ENCODE measurements around the gene C17orf100. TPM values are rescaled to one million over a fixed set of nuclear protein-coding genes. Genes with fewer than 3 reads are reported as not detected.
"Not testable (repeated sequence)": the region's sequence is repeated elsewhere in the genome, so short reads cannot be mapped to it uniquely, and the experiment has no call there.

The C17orf100 gene
- total RNA-seq, 1 donor from 2014 or later: 3.2 TPM

DNA sequence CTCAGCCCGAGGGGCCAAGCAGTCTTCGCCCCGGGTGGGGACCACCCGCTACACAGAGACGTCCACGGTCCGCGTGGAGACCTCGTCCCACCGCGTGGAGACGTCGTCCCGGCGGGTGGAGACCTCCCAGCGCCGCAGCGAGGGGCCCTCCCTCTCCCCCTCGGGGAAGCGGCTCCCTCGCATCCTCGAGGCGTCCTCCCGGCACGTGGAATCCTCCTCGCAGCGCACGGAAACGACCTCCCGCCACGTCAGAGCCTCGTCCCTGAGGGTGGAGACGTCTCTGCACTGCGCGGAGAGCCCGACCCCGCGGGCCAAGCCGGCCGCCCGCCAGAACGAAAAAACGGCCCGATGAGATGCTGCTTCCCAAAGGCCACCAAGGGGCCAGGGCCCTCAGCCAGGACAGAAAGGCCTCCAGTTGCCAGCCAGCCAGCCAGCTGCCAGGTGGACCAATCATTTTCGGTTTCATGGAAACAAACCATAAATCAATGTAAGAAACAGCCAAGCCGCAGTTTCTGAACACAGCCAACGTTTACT is 424 bp downstream of the C17orf100 start:
- Mint-ChIP-seq H3K9me3 (ENCODE audit: unreplicated experiment) (peaks cover 4% of the 10 kb centered on the region), H3K4me1 (ENCODE audit: unreplicated experiment) (peaks cover 39% of the 10 kb centered on the region), H3K27ac (ENCODE audit: unreplicated experiment) (no peak overlapping the region), H3K36me3 (ENCODE audit: unreplicated experiment) (peaks cover 12% of the 10 kb centered on the region), H3K27me3 (ENCODE audit: unreplicated experiment) (peaks cover 27% of the 10 kb centered on the region), H3K4me3 (ENCODE audit: unreplicated experiment) (peak overlapping the region; percentile 99)
- no peak for DNase-seq (ENCODE audit: extremely low spot score, unreplicated experiment)
- TF ChIP-seq, protein P1, sequence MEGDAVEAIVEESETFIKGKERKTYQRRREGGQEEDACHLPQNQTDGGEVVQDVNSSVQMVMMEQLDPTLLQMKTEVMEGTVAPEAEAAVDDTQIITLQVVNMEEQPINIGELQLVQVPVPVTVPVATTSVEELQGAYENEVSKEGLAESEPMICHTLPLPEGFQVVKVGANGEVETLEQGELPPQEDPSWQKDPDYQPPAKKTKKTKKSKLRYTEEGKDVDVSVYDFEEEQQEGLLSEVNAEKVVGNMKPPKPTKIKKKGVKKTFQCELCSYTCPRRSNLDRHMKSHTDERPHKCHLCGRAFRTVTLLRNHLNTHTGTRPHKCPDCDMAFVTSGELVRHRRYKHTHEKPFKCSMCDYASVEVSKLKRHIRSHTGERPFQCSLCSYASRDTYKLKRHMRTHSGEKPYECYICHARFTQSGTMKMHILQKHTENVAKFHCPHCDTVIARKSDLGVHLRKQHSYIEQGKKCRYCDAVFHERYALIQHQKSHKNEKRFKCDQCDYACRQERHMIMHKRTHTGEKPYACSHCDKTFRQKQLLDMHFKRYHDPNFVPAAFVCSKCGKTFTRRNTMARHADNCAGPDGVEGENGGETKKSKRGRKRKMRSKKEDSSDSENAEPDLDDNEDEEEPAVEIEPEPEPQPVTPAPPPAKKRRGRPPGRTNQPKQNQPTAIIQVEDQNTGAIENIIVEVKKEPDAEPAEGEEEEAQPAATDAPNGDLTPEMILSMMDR (IDR thresholded peaks at IDR 0.05): no peak

DNA sequence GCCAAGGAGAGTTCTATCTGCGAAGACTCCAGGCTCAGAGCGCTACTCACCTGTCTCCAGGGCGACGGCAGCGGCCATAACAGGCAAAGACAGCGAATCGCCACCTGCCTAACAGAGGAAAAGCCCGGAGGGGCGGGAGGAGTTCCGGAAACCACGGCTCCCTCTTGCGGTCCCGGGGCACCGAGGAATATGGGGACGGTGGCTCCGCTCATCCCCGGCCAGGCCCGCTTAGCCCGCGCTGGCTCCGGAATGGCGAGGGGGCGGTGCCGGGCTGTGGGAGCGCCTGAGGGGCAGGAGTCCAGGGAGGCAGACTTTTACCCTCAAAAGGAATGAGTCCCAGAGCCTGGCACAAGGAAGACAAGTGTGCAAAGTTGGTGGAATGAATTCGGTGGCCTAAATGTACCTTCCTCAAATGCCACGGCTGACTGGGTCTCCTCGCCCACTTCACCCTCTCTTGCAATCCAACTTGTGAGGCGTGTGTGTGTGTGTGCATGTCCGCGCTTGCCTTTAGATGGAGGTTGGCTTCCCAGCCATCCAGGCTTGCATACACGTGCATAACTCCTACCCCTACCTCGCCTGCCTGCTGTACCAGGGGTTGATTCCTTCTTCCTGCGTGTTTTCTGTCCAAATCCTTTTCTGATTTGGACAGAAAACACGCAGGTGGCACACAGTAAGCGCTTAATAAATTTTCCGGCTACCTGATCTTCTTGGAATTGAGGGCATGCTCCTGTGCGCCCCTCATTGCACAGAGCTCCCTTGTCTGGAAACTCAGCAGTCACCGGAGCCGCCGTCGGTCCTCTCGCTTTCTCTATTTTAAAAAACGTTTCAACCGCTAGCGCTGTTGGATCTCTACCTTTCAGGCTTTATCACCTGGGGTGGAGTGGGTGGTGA is 3.5 kb downstream of the C17orf100 start:
- H3K4me3 Mint-ChIP-seq (ENCODE audit: unreplicated experiment): peak overlapping the region; percentile 57
- TF ChIP-seq, protein P1 (IDR thresholded peaks at IDR 0.05): no peak
- H3K36me3 Mint-ChIP-seq (ENCODE audit: unreplicated experiment): peaks cover 8% of the 10 kb centered on the region
- peaks cover 4% of the 10 kb centered on the region for H3K9me3 Mint-ChIP-seq (ENCODE audit: unreplicated experiment)
- H3K4me1 Mint-ChIP-seq (ENCODE audit: unreplicated experiment): peaks cover 38% of the 10 kb centered on the region
- peaks cover 45% of the 10 kb centered on the region for H3K27me3 Mint-ChIP-seq (ENCODE audit: unreplicated experiment)
- H3K27ac Mint-ChIP-seq (ENCODE audit: unreplicated experiment): no peak overlapping the region
- DNase-seq (ENCODE audit: extremely low spot score, unreplicated experiment): peak; percentile 73

DNA sequence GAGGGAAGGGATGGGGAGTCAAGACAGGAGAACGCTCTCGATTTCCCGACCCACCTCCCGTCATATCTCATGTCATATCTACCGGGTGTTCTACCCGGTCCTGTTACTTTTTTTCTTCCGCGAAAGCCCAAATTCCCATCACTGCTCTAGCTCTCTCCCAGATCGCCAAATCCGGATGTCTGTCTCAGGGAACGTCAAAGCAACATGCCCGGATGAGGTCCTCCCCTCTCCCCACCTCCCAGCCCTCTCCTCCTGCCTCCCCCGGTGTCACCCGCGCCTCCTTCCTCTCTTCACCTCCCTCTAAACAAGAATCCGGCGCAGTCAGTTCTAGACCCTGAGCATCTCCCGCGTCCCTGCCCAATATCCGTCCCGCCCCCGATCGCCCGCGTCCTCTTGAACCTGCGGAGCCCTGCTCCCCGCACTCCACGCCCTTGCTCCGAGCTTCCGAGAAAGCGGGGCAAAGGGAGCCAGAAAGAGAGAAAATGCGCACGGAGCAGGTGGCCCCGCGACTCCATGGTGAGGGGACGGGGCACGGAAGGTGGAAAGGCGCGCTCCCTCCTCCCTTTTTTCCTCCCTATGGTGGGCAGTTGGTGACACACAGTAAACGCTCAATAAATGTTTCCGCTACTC is 4.3 kb downstream of the C17orf100 start:
- H3K9me3 Mint-ChIP-seq (ENCODE audit: unreplicated experiment); H3K36me3 Mint-ChIP-seq (ENCODE audit: unreplicated experiment); DNase-seq (ENCODE audit: extremely low spot score, unreplicated experiment); H3K27ac Mint-ChIP-seq (ENCODE audit: unreplicated experiment): not testable (repeated sequence)
- Mint-ChIP-seq H3K4me3 (ENCODE audit: unreplicated experiment) (peak overlapping the region; percentile 72), H3K4me1 (ENCODE audit: unreplicated experiment) (peaks cover 32% of the 10 kb centered on the region), H3K27me3 (ENCODE audit: unreplicated experiment) (peaks cover 52% of the 10 kb centered on the region)

DNA sequence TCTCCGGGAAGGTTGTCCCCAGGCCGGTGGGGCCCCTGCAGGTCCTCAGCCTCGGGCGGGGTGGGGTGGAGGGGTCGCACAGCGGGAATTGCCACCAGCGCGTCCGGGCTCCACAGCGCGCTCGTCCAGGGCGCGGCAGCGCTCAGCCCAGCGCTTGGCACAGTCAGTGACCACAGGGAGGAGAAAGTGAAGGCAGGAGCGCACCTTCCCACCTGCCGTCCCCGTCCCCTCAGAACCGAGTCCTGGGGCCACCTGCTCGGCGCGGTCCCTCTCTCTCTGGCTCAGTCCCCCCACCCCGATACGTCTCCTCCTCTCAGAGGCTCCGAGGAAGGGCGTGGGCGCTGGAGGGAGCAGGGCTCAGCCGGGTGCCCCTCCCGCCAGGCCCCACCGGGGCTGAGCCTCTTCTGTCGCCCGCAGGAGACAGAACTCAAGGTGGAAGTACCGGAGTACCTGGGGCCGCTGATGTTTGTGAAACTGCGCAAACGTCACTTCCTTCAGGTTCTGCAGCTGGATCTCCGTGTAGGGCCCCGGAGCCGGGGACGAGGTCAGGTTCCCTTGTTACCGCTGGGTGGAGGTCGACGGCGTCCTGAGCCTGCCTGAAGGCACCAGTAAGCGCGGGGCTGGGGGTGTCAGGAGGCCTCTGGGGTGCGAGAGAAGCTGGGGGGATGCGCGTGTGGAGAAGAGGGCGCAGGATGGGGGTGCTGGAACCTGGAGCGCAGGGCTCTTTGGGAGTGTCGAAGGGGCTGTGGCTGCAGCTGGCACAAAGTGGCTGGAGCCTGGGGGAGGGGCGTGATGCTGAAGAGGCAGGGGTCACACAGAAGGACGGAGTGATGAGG is 5.5 kb downstream of the C17orf100 start:
- Mint-ChIP-seq H3K4me1 (ENCODE audit: unreplicated experiment) (peaks cover 32% of the 10 kb centered on the region), H3K4me3 (ENCODE audit: unreplicated experiment) (peak overlapping the region; percentile 38), H3K27me3 (ENCODE audit: unreplicated experiment) (peaks cover 61% of the 10 kb centered on the region)
- not testable (repeated sequence) for H3K9me3 Mint-ChIP-seq (ENCODE audit: unreplicated experiment); H3K36me3 Mint-ChIP-seq (ENCODE audit: unreplicated experiment); DNase-seq (ENCODE audit: extremely low spot score, unreplicated experiment); H3K27ac Mint-ChIP-seq (ENCODE audit: unreplicated experiment)

DNA sequence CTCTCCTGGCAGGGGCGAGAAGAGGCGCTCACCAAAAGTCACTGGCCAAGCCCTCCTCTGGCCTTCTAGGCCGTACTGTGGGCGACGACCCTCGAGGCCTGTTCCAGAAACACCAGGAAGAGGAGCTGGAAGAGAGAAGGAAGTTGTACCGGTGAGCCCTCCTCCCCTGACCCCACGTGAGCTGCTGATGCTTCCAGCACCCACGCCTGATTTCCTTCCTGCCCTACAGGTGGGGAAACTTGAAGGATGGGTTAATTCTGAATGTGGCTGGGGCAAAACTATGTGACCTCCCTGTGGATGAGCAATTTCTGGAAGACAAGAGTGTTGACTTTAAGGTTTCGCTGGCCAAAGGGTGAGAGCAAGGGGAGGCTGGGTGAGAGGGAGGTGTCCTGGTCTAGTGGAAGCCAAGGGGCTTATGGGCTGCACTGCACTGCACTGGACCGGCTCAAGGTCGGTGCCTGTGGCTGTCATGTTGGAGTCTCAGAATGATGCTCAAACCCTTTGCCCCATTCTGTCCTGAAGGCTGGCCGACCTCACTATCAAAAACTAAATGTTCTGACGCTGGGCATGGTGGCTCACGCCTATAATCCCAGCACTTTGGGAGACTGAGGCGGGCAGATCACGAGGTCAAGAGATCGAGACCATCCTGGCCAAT is 6.2 kb downstream of the C17orf100 start:
- TF ChIP-seq, protein P1 (IDR thresholded peaks at IDR 0.05): no peak
- H3K4me3 Mint-ChIP-seq (ENCODE audit: unreplicated experiment): no peak overlapping the region
- peaks cover 26% of the 10 kb centered on the region for H3K4me1 Mint-ChIP-seq (ENCODE audit: unreplicated experiment)
- H3K36me3 Mint-ChIP-seq (ENCODE audit: unreplicated experiment): peaks cover 8% of the 10 kb centered on the region
- H3K9me3 Mint-ChIP-seq (ENCODE audit: unreplicated experiment): peaks cover 4% of the 10 kb centered on the region
- peaks cover 69% of the 10 kb centered on the region for H3K27me3 Mint-ChIP-seq (ENCODE audit: unreplicated experiment)
- H3K27ac Mint-ChIP-seq (ENCODE audit: unreplicated experiment): no peak overlapping the region
- DNase-seq (ENCODE audit: extremely low spot score, unreplicated experiment): peak; percentile 56

DNA sequence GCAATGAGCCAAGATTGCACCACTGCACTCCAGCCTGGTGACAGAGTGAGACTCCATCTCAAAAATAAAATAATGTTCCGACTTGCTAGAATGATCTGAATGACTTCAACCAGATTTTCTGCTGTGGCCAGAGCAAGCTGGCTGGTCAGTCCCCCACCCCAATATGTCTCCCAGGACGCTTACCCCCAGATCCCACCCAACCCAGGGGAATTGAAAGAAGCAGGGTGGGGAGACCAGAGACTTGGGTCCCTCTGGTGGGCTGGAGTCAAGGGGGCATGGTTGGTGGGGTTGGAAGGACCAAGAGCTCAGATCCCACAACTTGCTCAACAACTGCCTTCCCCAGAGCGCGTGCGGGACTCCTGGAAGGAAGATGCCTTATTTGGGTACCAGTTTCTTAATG is 6.8 kb downstream of the C17orf100 start:
- not testable (repeated sequence) for H3K27ac Mint-ChIP-seq (ENCODE audit: unreplicated experiment); H3K4me3 Mint-ChIP-seq (ENCODE audit: unreplicated experiment); H3K36me3 Mint-ChIP-seq (ENCODE audit: unreplicated experiment); H3K9me3 Mint-ChIP-seq (ENCODE audit: unreplicated experiment)
- peaks cover 68% of the 10 kb centered on the region for H3K27me3 Mint-ChIP-seq (ENCODE audit: unreplicated experiment)
- peak; percentile 63 for DNase-seq (ENCODE audit: extremely low spot score, unreplicated experiment)
- peaks cover 19% of the 10 kb centered on the region for H3K4me1 Mint-ChIP-seq (ENCODE audit: unreplicated experiment)
